Tibial nerve (tissue), 4 donors: ENCODE data around the gene CLASP1. TPM values are rescaled to one million over a fixed set of nuclear protein-coding genes. Genes with fewer than 3 reads are reported as not detected.
A peak's percentile ranks its signal among the peaks of the same experiment; 100 is the strongest.
"Not testable (repeated sequence)": the region's sequence is repeated elsewhere in the genome, so short reads cannot be mapped to it uniquely, and the experiment has no call there.

Experiments
- DNase-seq, 2 donors: peaks; one replicate each; pipeline ENCODE4 v3.0.0-alpha.2; 2019; ENCODE audit warnings: low spot score in 2 of 2
- H3K27ac ChIP-seq, 4 donors: fragments of 200-600 bp; sonication (generic) in 3 of 4; one replicate each; pipeline ENCODE4 v1.5.1; 2017 to 2019; ENCODE audit warnings: mild to moderate bottlenecking in 1 of 4
- H3K27me3 ChIP-seq, 2 donors: fragments of 200-600 bp; sonication (generic) in 1 of 2; one replicate each; pipeline versions ENCODE4 v1.5.1 to v1.6.0; 2017 to 2019
- H3K36me3 ChIP-seq, 3 donors: fragments of 200-600 bp; sonication (generic); one replicate each; pipeline ENCODE4 v1.5.1; 2018 to 2019
- H3K4me1 ChIP-seq, 4 donors: fragments of 200-600 bp; sonication (generic) in 3 of 4; one replicate each; pipeline ENCODE4 v1.5.1; 2017 to 2019
- H3K4me3 ChIP-seq, 4 donors: fragments of 200-600 bp; sonication (generic) in 3 of 4; one replicate each; pipeline ENCODE4 v1.5.1; 2017 to 2019; ENCODE audit warnings: mild to moderate bottlenecking in 1 of 4, moderate library complexity in 1 of 4
- H3K9me3 ChIP-seq, 4 donors: fragments of 200-600 bp; sonication (generic) in 3 of 4; one replicate each; pipeline ENCODE4 v1.5.1; 2017 to 2019
- CTCF ChIP-seq, 5 experiments: fragments of 200-600 bp in 3 of 5; fragments of 450-650 bp in 2 of 5; sonication (generic) in 3 of 5; IDR thresholded peaks; one replicate each; pipeline ENCODE4 v1.5.1; 2016 to 2019; ENCODE audit warnings: antibody characterized with exemption in 5 of 5, mild to moderate bottlenecking in 3 of 5, moderate library complexity in 2 of 5
- EP300 ChIP-seq, 2 donors: sonication (generic); formaldehyde crosslinking; IDR thresholded peaks; one replicate each; pipeline ENCODE4 v1.6.1; 2017; ENCODE audit warnings: antibody characterized with exemption in 2 of 2, mild to moderate bottlenecking in 1 of 2
- POLR2A ChIP-seq, 2 donors: fragments of 450-650 bp; IDR thresholded peaks; one replicate each; pipeline ENCODE4 v1.6.1; 2017; ENCODE audit warnings: antibody characterized with exemption in 2 of 2, mild to moderate bottlenecking in 2 of 2, moderate library complexity in 2 of 2
- WGBS, 2 donors: methylation state at CpG; one replicate each; pipeline ENCODE4 v1.1.5; 2018; 5-methylcytosine and 5-hydroxymethylcytosine counted together
- total RNA-seq, 4 donors: library from RNA; depleted of rRNA; stranded (reverse); fragments of >200 nt; gene quantifications; one replicate each; pipeline ENCODE4 v1.1.0, GENCODE V29; 2016

CLASP1 gene
- total RNA-seq, 4 donors from 2014 or later = 72.8 to 164 (median 88.6) TPM

GRCh38 chr2:121562269-121563176, 86.7 kb downstream of the CLASP1 start:
- H3K27ac ChIP-seq = peak overlapping the region in 1 of 4 donors; percentile 21
- no peaks in the 10 kb centered on the region for H3K36me3 ChIP-seq
- H3K27me3 ChIP-seq = no peaks in the 10 kb centered on the region
- no peaks in the 10 kb centered on the region for H3K9me3 ChIP-seq
- TF ChIP-seq POLR2A (IDR thresholded peaks at IDR 0.05) (no peak), EP300 (IDR thresholded peaks at IDR 0.05) (no peak), CTCF (IDR thresholded peaks at IDR 0.05) (no peak)
- 81% methylated on average over 4 of the region's 4 CpGs for WGBS, 2 donors
- peaks cover 0 to 63% (median 7%) of the 10 kb centered on the region in 4 donors for H3K4me1 ChIP-seq
- no peak overlapping the region for H3K4me3 ChIP-seq
- DNase-seq = no peak

GRCh38 chr2:121561617-121562268, 87.5 kb downstream of the CLASP1 start:
- no peak overlapping the region for H3K27ac ChIP-seq
- H3K36me3 ChIP-seq = no peaks in the 10 kb centered on the region
- H3K4me1 ChIP-seq = peaks cover 0 to 55% (median 5%) of the 10 kb centered on the region in 4 donors
- no peaks in the 10 kb centered on the region for H3K9me3 ChIP-seq
- H3K4me3 ChIP-seq = no peak overlapping the region
- no peaks in the 10 kb centered on the region for H3K27me3 ChIP-seq
- WGBS, 2 donors = 81 to 82% methylated on average over 2 of the region's 2 CpGs
- no peak for DNase-seq
- TF ChIP-seq POLR2A (IDR thresholded peaks at IDR 0.05) = no peak

GRCh38 chr2:121558329-121558728, 90.9 kb downstream of the CLASP1 start:
- Histone ChIP-seq H3K4me3 (no peak overlapping the region), H3K27me3 (no peaks in the 10 kb centered on the region), H3K27ac (no peak overlapping the region), H3K36me3 (no peaks in the 10 kb centered on the region), H3K9me3 (no peaks in the 10 kb centered on the region), H3K4me1 (peaks cover 0 to 33% (median 0%) of the 10 kb centered on the region in 4 donors)
- WGBS, 2 donors = 75 to 76% methylated on average over 7 of the region's 7 CpGs
- DNase-seq = no peak
- no peak for TF ChIP-seq POLR2A (IDR thresholded peaks at IDR 0.05)
- no peak for TF ChIP-seq EP300 (IDR thresholded peaks at IDR 0.05)
- no peak for TF ChIP-seq CTCF (IDR thresholded peaks at IDR 0.05)

GRCh38 chr2:121555008-121555407, 94.3 kb downstream of the CLASP1 start:
- 53 to 61% methylated on average over 7 of the region's 7 CpGs for WGBS, 2 donors
- Histone ChIP-seq H3K27ac (no peak overlapping the region), H3K4me1 (peaks cover 0 to 9% (median 0%) of the 10 kb centered on the region in 4 donors), H3K27me3 (no peaks in the 10 kb centered on the region), H3K9me3 (no peaks in the 10 kb centered on the region), H3K36me3 (no peaks in the 10 kb centered on the region), H3K4me3 (no peak overlapping the region)
- no peak for TF ChIP-seq CTCF (IDR thresholded peaks at IDR 0.05)
- no peak for TF ChIP-seq POLR2A (IDR thresholded peaks at IDR 0.05)
- no peak for TF ChIP-seq EP300 (IDR thresholded peaks at IDR 0.05)
- no peak for DNase-seq

GRCh38 chr2:121552477-121553180, 96.6 kb downstream of the CLASP1 start:
- not testable (repeated sequence) for H3K36me3 ChIP-seq, DNase-seq, H3K27ac ChIP-seq, H3K4me3 ChIP-seq, H3K4me1 ChIP-seq, H3K27me3 ChIP-seq
- H3K9me3 ChIP-seq = peaks cover 0 to 10% (median 0%) of the 10 kb centered on the region in 4 donors
- WGBS, 2 donors = 79 to 80% methylated on average over 2 of the region's 2 CpGs
